Uterus (tissue), 2 donors: ENCODE measurements around the gene TMEM140.

Source experiments
- POLR2A ChIP-seq, 2 donors: fragments of 450-650 bp; IDR thresholded peaks; one replicate each; pipeline ENCODE4 v1.6.1; 2016; ENCODE audit warnings: antibody characterized with exemption in 2 of 2, mild to moderate bottlenecking in 1 of 2, moderate library complexity in 1 of 2
- TF ChIP-seq, protein P1 (sequence below), 4 experiments: fragments of 200-600 bp in 2 of 4; fragments of 450-650 bp in 2 of 4; sonication (generic) in 2 of 4; IDR thresholded peaks; one replicate each; pipeline ENCODE4 v1.5.1; 2016 to 2019; ENCODE audit warnings: antibody characterized with exemption in 4 of 4, mild to moderate bottlenecking in 2 of 4, moderate library complexity in 1 of 4

DNA sequence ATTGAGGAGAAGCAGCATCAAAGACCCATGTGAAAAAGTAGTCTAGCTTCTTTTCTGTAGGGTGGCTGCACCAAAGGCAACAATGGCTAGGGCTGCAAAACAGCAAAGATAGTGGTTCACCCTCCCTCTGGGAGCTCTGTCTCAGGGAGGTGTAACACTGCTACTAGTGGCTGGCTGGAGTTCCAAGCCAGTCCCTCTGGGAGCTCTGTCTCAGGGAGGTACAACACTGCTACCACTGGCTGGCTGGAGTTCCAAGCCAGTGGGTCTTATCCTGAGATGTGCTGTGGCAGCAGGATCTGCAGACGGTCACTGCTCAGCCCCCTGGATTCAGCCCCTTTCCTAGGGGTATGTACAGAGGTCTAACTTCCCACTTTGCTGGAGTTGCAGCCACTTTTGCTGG lies 37.9 kb upstream of the TMEM140 start:
- TF ChIP-seq, protein P1, sequence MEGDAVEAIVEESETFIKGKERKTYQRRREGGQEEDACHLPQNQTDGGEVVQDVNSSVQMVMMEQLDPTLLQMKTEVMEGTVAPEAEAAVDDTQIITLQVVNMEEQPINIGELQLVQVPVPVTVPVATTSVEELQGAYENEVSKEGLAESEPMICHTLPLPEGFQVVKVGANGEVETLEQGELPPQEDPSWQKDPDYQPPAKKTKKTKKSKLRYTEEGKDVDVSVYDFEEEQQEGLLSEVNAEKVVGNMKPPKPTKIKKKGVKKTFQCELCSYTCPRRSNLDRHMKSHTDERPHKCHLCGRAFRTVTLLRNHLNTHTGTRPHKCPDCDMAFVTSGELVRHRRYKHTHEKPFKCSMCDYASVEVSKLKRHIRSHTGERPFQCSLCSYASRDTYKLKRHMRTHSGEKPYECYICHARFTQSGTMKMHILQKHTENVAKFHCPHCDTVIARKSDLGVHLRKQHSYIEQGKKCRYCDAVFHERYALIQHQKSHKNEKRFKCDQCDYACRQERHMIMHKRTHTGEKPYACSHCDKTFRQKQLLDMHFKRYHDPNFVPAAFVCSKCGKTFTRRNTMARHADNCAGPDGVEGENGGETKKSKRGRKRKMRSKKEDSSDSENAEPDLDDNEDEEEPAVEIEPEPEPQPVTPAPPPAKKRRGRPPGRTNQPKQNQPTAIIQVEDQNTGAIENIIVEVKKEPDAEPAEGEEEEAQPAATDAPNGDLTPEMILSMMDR (IDR thresholded peaks at IDR 0.05), result no peak
- TF ChIP-seq POLR2A (IDR thresholded peaks at IDR 0.05), result no peak
